PC-9 (cell line): ENCODE measurements around the gene BAG1. TPM values are rescaled to one million over a fixed set of nuclear protein-coding genes. Genes with fewer than 3 reads are reported as not detected.
A peak's percentile ranks its signal among the peaks of the same experiment; 100 is the strongest.

ENCODE experiments used
- BruUV-seq: library from RNA; stranded (reverse); fragments of 400-500 nt; replicated peaks from 2 replicates; lab custom pipeline; 2021; lab: Mats Ljungman, UMichigan
- CTCF ChIA-PET: fragments of 300-600 bp; sonication (Branson Sonifier 250); formaldehyde crosslinking; loops from one replicate; lab custom pipeline; 2022; ENCODE audit warnings: antibody characterized with exemption; lab: Charles Lee
- POLR2A ChIA-PET: fragments of 300-600 bp; sonication (Branson Sonifier 250); formaldehyde crosslinking; loops from one replicate; lab custom pipeline; 2022; ENCODE audit warnings: antibody characterized with exemption; ENCODE audit not compliant: unreplicated experiment; lab: Charles Lee
- DNase-seq, 2 experiments: peaks; one replicate each; pipeline versions ENCODE4 v3.0.0 to v3.0.0-alpha.2; 2015 to 2022; ENCODE audit warnings: mixed read lengths in 1 of 2
- H2AFZ ChIP-seq: fragments of 200-600 bp; sonication (generic); 2 replicates; pipeline ENCODE4 v1.8.1; 2017; ENCODE audit warnings: antibody characterized with exemption
- H3F3A ChIP-seq: fragments of 200-600 bp; sonication (generic); 2 replicates; pipeline ENCODE4 v1.8.1; 2017; ENCODE audit warnings: antibody characterized with exemption, mild to moderate bottlenecking, low read depth; ENCODE audit not compliant: insufficient read depth
- H3K27ac ChIP-seq: fragments of 200-600 bp; sonication (generic); 2 replicates; pipeline ENCODE4 v1.6.1; 2016; ENCODE audit warnings: mixed run types
- H3K27me3 ChIP-seq: fragments of 200-600 bp; sonication (generic); 2 replicates; pipeline ENCODE4 v1.6.1; 2016; ENCODE audit warnings: low read depth, mixed run types; ENCODE audit not compliant: insufficient read depth
- H3K36me3 ChIP-seq: fragments of 200-600 bp; sonication (generic); 2 replicates; pipeline ENCODE4 v1.6.1; 2016; ENCODE audit warnings: low read depth, mixed run types
- H3K4me1 ChIP-seq: fragments of 200-600 bp; sonication (generic); replicated peaks from 2 replicates; pipeline ENCODE4 v1.6.1; 2016; ENCODE audit warnings: mixed run types; ENCODE audit not compliant: insufficient read depth
- H3K4me2 ChIP-seq: fragments of 200-600 bp; sonication (generic); 2 replicates; pipeline ENCODE4 v1.6.1; 2017; ENCODE audit warnings: mixed run types
- H3K4me3 ChIP-seq: fragments of 200-600 bp; sonication (generic); 2 replicates; pipeline ENCODE4 v1.6.1; 2016; ENCODE audit warnings: mixed run types
- H3K79me2 ChIP-seq: fragments of 200-600 bp; sonication (generic); 2 replicates; pipeline ENCODE4 v1.6.1; 2017; ENCODE audit warnings: low read depth, mixed run types
- H3K9me2 ChIP-seq: fragments of 200-600 bp; sonication (generic); 2 replicates; pipeline ENCODE4 v1.8.1; 2017; ENCODE audit warnings: mild to moderate bottlenecking; ENCODE audit not compliant: insufficient read depth
- H3K9me3 ChIP-seq: fragments of 200-600 bp; sonication (generic); 2 replicates; pipeline ENCODE4 v1.8.1; 2016; ENCODE audit warnings: low read depth; ENCODE audit not compliant: insufficient read depth
- H4K20me1 ChIP-seq: fragments of 200-600 bp; sonication (generic); 2 replicates; pipeline ENCODE4 v1.8.1; 2017; ENCODE audit not compliant: insufficient read depth
- CTCF ChIP-seq: fragments of 200-600 bp; sonication (generic); conservative IDR thresholded peaks from 2 replicates; pipeline ENCODE4 v1.6.1; 2017; ENCODE audit warnings: mixed run types, antibody characterized with exemption, mild to moderate bottlenecking, moderate library complexity
- EZH2 ChIP-seq: fragments of 200-600 bp; sonication (generic); IDR thresholded peaks from 2 replicates; pipeline ENCODE4 v1.8.0; 2017; ENCODE audit warnings: antibody characterized with exemption, low read depth
- intact Hi-C: fragments of 100-400 bp; cut with micrococcal nuclease; formaldehyde crosslinking; loops from one replicate; pipeline ENCODE4 v1.10.0; 2022; ENCODE audit not compliant: unreplicated experiment
- total RNA-seq: library from RNA; stranded (reverse); gene quantifications from 2 replicates; pipeline ENCODE4 v1.2.3, GENCODE V29; 2021

BAG1 gene
- total RNA-seq, 1 experiment from 2014 or later, result 21.9 TPM

GRCh38 chr9:33233626-33234342, 30.7 kb downstream of the BAG1 start:
- H3K9me2 ChIP-seq, result no peaks in the 10 kb centered on the region
- peak overlapping the region; percentile 11; the same call in 1 of the 2 replicates for H3K27ac ChIP-seq
- no peak overlapping the region for H3K4me3 ChIP-seq
- H4K20me1 ChIP-seq, result no peaks in the 10 kb centered on the region
- no peak for TF ChIP-seq EZH2
- TF ChIP-seq CTCF, result no peak
- H2AFZ ChIP-seq, result no peak overlapping the region
- H3F3A ChIP-seq, result peaks cover 33% of the 10 kb centered on the region; the same call in 1 of the 2 replicates
- intact Hi-C loops, result loop anchor here (5.0 to 10.0 kb wide), 2 partner anchors 224 to 581 kb away; partner anchors contain the start of gene UBE2R2
- no peaks in the 10 kb centered on the region for H3K36me3 ChIP-seq
- peaks cover 63% of the 10 kb centered on the region for H3K4me1 ChIP-seq
- no peaks in the 10 kb centered on the region for H3K27me3 ChIP-seq
- no peaks in the 10 kb centered on the region for H3K79me2 ChIP-seq
- POLR2A ChIA-PET, result interaction anchor here (0.5 to 0.6 kb wide), 2 partner anchors 148 to 806 kb away, joined by 7 to 27 read pairs; no protein-coding TSS in a partner anchor
- CTCF ChIA-PET, result interaction anchor here (0.6 to 0.8 kb wide), 2 partner anchors 213 to 240 kb away, joined by 4 to 7 read pairs; partner anchors contain the start of genes AQP3 and NOL6
- BruUV-seq, result TSS peak; percentile 29
- H3K4me2 ChIP-seq, result peak overlapping the region; percentile 38
- no peaks in the 10 kb centered on the region for H3K9me3 ChIP-seq
- DNase-seq, result peak; percentile 86 to 91

GRCh38 chr9:33232815-33233214, 31.7 kb downstream of the BAG1 start:
- TF ChIP-seq CTCF (no peak), EZH2 (no peak)
- H3K9me3 ChIP-seq, result no peaks in the 10 kb centered on the region
- H3K27ac ChIP-seq, result no peak overlapping the region
- peak overlapping the region; percentile 38; the same call in 1 of the 2 replicates for H3K4me2 ChIP-seq
- BruUV-seq, result no TSS peak
- no peak for DNase-seq
- peaks cover 67% of the 10 kb centered on the region for H3K4me1 ChIP-seq
- H3K9me2 ChIP-seq, result no peaks in the 10 kb centered on the region
- H3K4me3 ChIP-seq, result no peak overlapping the region
- H2AFZ ChIP-seq, result no peak overlapping the region
- H3K27me3 ChIP-seq, result no peaks in the 10 kb centered on the region
- POLR2A ChIA-PET, result interaction anchor here (0.6 kb wide), 1 partner anchor 842 kb away, joined by 3 read pairs; no protein-coding TSS in a partner anchor
- intact Hi-C loops, result loop anchor here (5.0 to 10.0 kb wide), 2 partner anchors 224 to 582 kb away; partner anchors contain the start of gene UBE2R2
- CTCF ChIA-PET, result interaction anchor here (0.6 kb wide), 1 partner anchor 241 kb away, joined by 4 read pairs; the partner anchor contains the start of gene NOL6
- no peaks in the 10 kb centered on the region for H3K79me2 ChIP-seq
- H3F3A ChIP-seq, result peaks cover 33% of the 10 kb centered on the region; the same call in 1 of the 2 replicates
- no peaks in the 10 kb centered on the region for H3K36me3 ChIP-seq
- H4K20me1 ChIP-seq, result no peaks in the 10 kb centered on the region

GRCh38 chr9:33231623-33231942, 32.9 kb downstream of the BAG1 start:
- H3K27ac ChIP-seq, result peak overlapping the region; percentile 62; the same call in 1 of the 2 replicates
- intact Hi-C loops, result loop anchor here (2.0 to 10.0 kb wide), 3 partner anchors 159 to 583 kb away; partner anchors contain the start of gene UBE2R2
- TSS peak; percentile 59 for BruUV-seq
- TF ChIP-seq CTCF, result no peak
- TF ChIP-seq EZH2, result no peak
- DNase-seq, result no peak
- no peak overlapping the region for H2AFZ ChIP-seq
- no peaks in the 10 kb centered on the region for H3K36me3 ChIP-seq
- H3K9me3 ChIP-seq, result no peaks in the 10 kb centered on the region
- no peaks in the 10 kb centered on the region for H4K20me1 ChIP-seq
- no peaks in the 10 kb centered on the region for H3K9me2 ChIP-seq
- H3K79me2 ChIP-seq, result no peaks in the 10 kb centered on the region
- ChIA-PET POLR2A (interaction anchor here (0.6 to 0.7 kb wide), 3 partner anchors 33 to 58 kb away, joined by 3 to 7 read pairs (median 4); partner anchors contain the start of genes BAG1, CHMP5 and NFX1), CTCF (interaction anchor here (0.6 kb wide), 1 partner anchor 160 kb away, joined by 3 read pairs; no protein-coding TSS in a partner anchor)
- H3K4me3 ChIP-seq, result no peak overlapping the region
- H3K4me1 ChIP-seq, result peaks cover 67% of the 10 kb centered on the region
- peaks cover 33% of the 10 kb centered on the region; the same call in 1 of the 2 replicates for H3F3A ChIP-seq
- no peaks in the 10 kb centered on the region for H3K27me3 ChIP-seq
- H3K4me2 ChIP-seq, result peak overlapping the region; percentile 64
